GM21737 (cell line): ENCODE results near the gene ENDOG.
"Not testable (repeated sequence)": the region's sequence is repeated elsewhere in the genome, so short reads cannot be mapped to it uniquely, and the experiment has no call there.

Experiments
- ATAC-seq: cut with Tn5 transposase; IDR thresholded peaks from one replicate; pipeline ENCODE4 v1.9.1; 2021; ENCODE audit warnings: mild to moderate bottlenecking, moderate library complexity; ENCODE audit not compliant: unreplicated experiment

Gene ENDOG

DNA sequence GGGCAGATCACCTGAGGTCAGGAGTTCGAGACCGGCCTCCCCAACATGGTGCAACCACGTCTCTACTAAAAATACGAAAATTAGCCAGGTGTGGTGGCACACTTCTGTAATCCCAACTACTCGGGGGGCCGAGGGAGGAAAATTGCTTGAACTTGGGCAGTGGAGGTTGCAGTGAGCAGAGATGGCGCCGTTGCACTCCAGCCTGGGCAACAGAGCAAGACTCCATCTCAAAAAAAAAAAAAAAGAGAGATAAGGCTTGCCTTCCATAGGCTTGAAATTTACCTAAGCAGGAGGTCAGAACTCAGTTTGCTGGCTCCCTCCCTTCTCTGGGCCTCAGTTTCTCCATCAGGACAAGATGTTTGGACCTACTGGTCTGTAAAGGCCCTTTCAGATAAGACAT lies 10.0 kb downstream of the ENDOG start:
- no peak for ATAC-seq

DNA sequence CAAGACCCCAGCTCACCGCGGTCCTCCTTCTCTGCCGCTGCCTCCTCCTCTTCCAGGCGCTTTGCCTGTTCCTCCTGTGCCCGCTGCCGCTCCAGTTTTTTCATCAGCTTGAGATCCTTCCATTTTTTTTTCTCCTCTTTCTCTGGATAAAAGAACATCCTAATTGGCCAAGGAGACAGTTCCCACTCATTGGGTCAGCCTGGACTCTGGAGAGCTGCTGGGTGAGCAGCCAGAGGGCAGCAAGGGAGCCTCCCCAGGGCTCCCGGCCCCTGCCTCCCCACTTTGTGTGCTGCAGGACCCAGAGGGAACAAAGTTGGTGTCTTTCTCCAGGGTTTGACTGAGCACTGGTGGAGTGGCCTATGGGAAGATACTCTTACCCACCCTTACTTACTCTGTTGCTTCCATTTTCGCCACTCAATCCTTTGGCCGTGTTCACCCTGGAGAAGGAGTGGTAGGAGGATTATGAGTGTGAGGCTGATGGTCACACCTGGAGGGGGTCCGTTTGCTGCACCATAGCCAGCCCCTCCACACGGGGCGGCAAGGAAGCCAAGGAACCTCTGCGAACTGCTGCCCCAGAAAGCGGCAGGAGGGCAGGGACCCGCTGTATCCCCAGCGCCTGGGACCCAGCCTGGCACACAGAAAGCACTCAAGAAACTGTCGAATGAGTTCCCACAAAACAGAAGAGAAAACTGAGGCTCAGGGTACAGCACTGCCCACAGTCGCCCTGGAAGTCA lies 10.6 kb downstream of the ENDOG start:
- no peak for ATAC-seq

DNA sequence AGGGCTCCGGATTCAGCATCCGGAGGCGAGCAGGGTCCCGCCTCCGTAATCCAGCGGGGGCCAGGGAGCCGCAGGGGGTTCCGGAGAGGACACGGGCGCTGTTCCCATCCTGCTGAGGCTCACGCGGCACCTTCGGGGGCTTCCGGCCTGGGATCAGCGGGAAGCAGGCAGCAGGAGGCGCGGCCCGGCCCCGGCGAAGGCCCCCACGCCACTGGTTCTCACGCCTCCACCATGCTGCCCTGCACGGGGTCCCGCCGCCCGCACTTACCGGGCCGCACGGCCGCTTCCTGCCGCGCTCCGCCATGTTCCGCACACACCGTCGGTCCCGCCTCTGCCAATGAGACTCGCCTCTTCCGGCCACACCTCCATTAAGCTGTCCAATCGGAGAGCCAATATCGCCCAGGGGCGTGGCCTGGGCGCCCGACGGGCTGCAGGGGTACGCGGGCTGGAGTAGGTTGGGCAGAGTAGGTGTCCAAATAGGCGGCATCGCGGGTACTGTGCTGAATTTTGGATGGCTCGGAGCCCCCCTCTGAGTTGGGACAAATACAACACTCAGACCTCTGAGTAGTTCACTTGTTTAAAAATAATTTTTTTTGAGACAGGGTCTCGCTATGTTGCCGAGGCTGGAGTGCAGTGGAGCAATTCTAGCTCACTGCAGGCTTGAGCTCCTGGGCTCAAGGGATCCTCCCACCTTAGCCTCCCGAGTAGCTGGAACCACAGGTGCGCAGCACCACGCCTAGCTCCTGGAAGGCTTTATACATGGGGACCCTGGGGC lies 11.4 kb downstream of the ENDOG start, which contains the start of gene SPOUT1:
SPOUT1 (minus strand) TSS at position 318 of the 775 bp plus-strand sequence; CDS start at position 304, 14 bp downstream.
- peak; percentile 98 for ATAC-seq

DNA sequence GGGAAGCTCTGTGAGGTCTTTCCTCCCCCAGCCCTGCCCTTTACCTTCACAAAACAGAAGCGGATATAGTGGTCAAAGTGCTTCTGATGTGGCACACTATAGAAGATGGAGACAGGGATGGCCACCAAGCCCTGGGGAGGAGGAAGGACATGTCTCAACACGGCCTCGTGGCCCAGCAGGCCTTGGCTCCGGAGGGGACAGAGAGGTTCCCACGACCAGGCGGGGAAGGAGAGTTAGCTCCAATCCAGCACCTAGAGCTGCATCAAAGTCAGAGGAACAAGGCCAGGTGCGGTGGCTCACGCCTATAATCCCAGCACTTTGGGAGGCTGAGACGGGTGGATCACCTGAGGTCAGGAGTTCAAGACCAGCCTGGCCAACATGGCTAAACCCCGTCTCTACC lies 15.4 kb downstream of the ENDOG start:
- ATAC-seq, result no peak

DNA sequence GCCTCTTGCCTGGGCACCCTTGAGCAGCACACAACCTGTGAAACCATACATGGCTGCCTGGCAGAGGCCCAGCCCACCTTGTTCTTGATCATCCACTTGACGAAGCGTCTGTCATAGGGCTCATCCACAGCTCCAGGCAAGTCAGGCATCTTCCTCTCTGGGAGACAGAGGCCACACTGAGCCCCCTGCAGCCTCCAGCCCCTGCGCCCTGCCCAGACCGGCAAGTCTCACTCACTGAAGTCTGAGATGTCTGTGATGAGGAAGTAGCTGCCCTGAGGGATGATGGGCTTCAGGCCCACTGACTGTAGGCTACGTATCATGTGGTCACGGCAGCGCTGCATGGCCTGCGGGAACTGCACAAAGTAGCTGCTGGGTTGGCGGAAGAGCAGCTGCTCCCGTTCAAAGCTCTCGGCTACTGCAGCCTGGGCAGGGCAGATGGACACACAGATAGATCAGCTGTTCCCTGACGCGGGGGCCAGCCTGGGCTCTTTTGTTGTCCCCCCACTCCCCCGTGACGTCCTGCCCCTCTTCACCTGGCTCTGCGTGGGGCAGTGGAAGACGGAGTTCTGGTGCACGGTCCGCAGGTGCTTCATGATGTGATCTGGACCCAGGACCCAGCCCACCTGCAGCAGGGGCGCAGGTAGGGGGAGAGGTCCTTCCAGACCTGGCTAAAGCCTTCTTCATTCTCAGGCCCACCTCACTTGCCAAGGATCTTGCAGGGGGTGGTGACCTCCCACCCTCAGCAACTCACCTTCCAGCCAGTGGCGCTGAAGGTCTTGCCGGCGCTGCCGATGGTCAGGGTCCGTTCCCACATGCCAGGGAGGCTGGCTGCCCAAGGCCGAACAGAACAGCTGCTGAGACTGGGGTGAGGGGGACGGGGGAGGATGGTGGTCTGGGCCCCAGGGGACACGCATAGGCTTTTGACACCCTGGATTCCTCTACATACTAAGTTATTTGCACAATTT lies 17.2 kb downstream of the ENDOG start:
- ATAC-seq, result no peak

DNA sequence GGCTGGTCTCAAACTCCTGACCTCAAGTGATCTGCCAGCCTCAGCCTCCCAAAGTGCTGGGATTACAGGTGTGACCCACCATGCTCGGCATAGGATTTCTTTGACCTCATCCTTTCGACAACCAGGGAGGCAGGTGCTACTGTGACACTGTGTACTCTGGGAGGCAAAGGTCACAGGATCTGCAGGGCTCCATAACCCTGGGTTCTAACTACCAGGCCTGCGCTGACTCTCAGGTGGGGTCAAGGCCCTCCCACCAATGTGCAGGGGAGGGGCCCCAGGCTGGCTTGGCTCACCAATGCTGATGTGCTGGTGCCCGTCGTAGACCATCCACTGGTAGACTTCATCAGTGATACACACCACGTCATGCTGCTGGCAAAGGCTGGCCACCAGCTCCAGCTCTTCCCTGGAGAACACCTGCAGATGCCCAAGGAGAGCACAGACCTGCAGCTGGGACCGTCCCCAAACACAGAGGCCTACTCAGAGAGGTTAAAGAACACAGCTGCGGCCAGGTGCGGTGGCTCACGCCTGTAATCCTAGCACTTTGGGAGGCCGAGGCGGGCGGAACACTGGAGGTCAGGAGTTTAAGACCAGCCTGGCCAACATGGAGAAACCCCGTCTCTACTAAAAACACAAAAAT lies 18.3 kb downstream of the ENDOG start:
- no peak for ATAC-seq

DNA sequence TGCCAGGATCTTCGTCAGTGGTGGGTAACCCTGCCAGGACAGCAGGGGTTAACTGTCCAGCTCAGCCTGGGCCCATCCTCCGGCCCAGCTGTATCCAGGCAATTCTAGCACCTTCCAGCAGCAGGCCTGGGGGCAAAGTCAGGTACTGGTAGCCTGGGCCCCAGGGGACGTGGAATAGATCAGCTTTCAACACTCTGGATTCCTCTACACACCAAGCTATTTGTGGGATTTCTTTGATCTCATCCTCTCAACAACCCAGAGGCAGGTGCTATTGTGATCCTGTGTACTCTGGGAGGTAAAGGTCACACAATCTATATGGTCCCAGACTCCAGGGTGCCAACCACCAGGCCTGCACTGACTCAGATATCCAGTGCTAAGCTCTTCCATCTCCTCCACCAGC lies 20.0 kb downstream of the ENDOG start:
- ATAC-seq, result no peak

DNA sequence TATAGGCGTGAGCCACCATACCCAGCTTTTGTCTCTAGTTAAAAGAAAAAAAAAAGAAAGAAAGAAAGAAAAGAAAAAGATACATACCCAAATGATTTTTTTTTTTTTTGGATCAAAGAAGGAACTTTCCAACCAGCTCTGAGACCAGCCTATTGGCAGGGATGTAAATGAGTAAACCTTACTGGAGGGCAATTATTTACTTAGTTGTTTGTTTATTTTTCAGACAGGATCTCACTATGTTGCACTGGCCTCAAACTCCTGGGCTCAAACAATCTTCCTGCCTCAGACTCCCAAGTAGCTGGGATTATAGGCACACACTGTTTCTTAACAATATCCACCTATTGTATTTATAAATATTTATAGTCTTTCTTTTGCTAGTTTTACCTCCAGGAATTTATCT lies 22.2 kb downstream of the ENDOG start:
- no peak for ATAC-seq

DNA sequence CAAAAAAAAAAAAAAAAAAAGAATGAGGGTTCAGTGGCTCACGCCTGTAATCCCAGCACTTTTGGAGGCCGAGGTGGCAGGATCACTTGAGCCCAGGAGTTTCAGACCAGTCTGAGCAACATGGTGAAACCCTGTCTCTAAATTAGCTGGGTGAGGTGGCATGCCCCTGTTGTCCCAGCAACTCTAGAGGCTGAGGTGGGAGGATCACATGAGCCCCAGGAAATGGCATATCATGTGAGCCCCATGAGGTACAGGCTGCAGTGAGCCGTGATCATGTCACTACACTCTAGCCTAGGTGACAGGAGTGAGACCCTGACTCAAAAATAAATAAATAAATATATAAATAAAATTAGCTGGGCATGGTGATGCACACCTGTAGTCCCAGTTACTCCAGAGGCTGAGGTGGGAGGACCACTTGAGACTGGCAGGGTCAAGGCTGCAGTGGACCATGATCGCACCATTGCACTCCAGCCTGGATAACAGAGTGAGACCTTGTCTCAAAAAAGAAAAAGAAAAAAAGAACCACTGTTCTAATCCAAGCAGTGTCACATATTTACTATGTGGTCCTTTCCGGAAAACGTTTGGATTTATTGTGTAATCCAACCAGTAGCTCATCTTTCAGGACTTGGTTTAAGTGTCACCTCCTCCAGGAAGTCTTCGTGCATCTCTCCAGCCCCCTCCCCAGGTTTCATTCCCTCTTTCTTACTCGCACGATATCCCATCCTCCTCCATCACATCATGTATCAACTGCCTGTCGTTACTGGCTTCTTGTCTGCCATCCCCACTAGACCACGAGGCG lies 23.6 kb downstream of the ENDOG start:
- ATAC-seq, result no peak

DNA sequence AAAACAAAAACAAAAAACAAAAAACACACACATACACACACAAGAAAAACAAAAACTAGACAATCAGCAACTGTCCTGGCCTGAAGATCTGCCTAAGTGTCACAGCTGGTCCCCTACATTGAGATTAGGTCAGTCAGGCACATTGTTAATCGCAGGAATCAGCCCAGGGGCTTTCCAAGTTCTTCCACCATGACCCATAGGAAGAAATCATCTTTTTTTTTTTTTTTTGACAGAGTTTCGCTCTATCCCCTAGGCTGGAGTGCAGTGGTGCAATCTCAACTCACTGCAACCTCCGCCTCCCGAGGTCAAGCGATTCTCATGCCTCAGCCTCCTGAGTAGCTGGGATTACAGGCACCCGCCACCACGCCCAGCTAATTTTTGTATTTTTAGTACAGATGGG lies 24.9 kb downstream of the ENDOG start:
- ATAC-seq, result not testable (repeated sequence)

DNA sequence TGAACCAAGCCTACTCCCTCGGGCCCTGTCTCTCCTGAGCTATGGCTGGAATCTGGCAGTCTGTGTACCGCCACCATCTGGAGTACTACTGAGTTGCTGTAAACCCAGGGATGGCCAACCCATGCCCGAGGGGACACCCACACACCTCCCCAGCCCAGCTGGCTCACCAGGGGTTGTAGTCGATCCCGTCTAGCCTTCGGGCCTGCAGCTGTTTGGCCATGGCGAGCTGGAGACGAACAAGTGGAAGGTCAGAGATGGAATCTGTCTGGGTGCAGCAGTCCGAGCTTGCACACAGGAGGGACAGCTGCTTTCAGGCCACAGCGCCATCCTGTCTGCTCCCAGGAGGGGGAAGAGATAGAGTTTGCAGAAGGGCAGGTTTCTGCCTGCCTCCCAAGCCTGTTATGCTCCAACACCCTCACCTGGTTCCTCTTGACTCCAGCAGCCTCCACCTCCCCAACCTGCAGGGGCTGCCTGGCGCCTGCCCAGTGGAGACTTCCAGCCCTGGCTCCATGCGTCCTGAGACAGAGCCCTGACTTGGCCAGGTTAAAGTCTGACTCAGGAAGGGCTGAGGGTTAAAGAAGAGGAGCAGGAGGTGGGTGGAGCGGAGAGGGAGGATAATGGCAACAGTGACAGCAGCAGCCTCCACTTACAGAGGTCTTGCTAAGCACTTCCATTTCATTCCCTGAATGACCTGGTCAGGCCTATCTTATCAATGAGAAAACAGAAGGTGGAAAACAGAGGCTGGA lies 27.1 kb downstream of the ENDOG start:
- ATAC-seq, result no peak

DNA sequence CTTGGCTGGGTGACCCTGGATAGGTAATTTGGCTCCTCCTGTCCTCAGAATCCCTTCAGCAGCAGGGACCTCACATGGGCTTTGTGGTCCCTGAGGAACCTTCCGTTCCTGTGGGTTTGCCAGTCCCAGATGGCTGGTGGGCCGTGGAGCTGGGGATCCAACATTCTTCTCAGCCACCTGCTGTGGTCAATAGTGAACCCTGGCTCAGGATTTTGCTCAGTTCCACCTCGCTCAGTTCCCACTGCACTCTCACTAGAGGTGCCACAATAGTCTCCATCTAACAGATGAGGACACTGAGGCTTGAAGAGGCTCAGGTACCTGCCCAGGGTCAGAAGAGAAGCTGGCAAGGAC lies 28.4 kb downstream of the ENDOG start:
- ATAC-seq, result no peak

DNA sequence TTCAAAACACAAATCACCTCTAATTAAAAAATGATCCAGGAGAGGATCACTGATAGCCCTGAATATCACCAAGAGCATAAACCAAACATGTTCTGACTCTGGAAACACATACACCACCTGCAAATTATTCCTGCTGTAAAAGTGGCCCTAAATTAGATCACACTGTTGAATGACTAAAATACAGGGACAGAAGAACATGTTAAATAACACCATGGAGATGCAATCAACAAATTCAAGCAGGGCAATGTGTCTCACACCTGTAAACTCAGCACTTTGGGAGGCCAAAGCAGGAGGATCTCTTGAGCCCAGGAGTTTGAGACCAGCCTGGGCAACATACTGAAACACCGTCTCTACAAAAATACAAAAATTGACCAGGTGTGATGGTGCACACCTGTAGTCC lies 29.5 kb downstream of the ENDOG start:
- ATAC-seq, result no peak

DNA sequence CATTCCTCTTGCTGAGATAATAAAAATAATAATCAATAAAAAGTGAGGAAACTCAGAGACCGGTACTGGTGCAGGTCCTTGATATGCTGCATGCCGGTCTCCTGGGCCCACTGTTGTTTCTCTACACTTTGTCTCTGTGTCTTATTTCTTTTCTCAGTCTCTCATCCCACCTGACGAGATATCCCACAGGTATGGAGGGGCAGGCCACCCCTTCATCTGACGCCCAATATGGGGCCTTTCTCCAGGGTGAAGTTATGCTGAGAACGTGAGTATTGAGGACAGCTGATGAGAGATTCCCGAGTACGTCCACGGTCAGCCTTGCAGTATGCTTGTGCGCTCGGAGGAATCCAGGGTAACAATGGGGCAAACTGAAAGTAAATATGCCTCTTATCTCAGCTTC lies 32.7 kb downstream of the ENDOG start:
- ATAC-seq, result not testable (repeated sequence)

DNA sequence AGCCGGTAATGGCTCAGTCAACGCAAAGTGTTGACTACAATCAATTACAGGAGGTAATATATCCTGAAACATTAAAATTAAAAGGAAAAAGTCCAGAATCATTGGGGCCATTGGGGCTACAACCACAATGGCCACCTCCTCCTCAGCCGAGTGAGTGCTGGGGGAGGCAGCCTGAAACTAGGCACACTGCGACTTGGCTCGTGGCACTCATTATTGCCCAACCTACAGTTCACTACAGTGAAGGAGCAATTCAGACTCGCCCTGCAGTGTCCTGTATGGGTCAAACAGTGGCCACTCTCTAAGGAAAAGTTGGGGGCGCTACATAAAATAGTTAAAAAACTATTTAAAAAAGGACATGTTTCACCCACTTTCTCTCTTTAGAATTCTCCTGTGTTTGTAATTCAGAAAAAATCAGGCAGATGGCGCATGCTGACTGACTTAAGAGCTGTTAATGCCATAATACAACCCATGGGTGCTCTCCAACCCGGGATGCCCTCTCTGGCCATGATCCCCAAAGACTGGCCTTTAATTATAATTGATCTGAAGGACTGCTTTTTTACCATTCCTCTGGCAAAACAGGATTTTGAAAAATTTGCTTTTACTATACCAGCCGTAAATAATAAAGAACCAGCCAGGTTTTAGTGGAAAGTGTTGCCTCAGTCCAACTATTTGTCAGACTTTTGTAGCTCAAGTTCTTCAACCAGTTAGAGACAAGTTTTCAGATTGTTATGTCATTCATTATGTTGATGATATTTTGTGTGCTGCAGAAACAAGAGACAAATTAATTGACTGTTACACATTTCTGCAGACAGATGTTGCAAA lies 33.7 kb downstream of the ENDOG start:
- not testable (repeated sequence) for ATAC-seq

DNA sequence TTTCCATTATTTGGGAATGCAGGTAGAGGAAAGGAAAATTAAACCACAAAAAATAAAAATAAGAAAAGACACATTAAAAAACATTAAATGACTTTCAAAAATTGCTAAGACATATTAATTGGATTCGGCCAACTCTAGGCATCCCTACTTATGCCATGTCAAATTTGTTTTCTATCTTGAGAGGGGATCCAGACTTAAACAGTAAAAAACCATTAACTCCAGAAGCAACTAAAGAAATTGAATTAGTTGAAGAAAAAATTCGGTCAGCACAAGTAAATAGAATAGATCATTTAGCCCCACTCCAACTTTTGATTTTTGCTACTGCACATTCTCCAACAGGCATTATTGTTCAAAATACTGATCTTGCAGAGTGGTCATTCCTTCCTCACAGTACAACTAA lies 34.3 kb downstream of the ENDOG start:
- not testable (repeated sequence) for ATAC-seq

DNA sequence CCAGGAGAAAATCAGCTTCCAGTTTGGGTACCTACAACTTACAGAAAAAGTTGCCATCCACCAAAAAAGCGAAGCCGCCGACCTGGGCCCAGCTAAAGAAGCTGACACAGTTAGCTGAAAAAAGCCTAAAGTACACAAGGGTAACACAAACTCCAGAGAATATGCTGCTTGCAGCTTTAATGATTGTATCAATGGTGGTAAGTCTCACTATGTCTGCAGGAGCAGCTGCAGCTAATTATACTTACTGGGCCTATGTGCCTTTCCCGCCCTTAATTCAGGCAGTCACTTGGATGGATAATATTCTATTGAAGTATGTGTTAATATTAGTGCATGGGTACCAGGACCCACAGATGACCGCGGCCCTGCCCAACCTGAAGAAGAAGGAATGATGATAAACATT lies 36.2 kb downstream of the ENDOG start:
- not testable (repeated sequence) for ATAC-seq

DNA sequence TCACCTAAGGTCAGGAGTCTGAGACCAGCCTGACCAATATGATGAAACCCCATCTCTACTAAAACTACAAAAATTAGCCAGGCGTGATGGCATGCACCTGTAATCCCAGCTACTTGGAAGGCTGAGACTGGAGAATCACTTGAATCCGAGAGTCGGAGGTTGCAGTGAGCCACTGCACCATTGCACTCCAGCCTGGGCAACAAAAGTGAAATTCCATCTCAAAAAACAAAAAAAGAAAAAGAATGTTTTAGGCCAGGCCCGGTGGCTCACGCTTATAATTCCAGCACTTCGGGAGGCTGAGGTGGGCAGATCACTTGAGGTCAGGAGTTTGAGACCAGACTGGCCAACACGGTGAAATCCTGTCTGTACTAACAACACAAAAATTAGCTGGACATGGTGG lies 40.2 kb downstream of the ENDOG start:
- ATAC-seq, result not testable (repeated sequence)
